SK-N-SH treated with all-trans-retinoic acid at 6 μM for 48 hours (cell line): Measurements from ENCODE around the gene KRT73.

ENCODE experiments used
- CSRNP3 ChIP-seq: fragments of 250-450 bp; sonication (Bioruptor Pico); IDR thresholded peaks from 2 replicates; pipeline ENCODE4 v1.5.1; 2021; ENCODE audit warnings: mild to moderate bottlenecking, moderate library complexity
- ISL1 ChIP-seq: fragments of 250-450 bp; sonication (Bioruptor Pico); IDR thresholded peaks from 2 replicates; pipeline ENCODE4 v2.1.2; 2022; ENCODE audit warnings: mild to moderate bottlenecking, moderate library complexity
- PATZ1 ChIP-seq: fragments of 250-450 bp; sonication (Bioruptor Pico); IDR thresholded peaks from 2 replicates; pipeline ENCODE4 v1.8.0; 2020; ENCODE audit warnings: mild to moderate bottlenecking, moderate library complexity, borderline replicate concordance
- RARB ChIP-seq: fragments of 250-450 bp; sonication (Bioruptor Pico); IDR thresholded peaks from 2 replicates; pipeline ENCODE4 v1.8.0; 2021; ENCODE audit warnings: mild to moderate bottlenecking, moderate library complexity
- TF ChIP-seq, protein P1 (sequence below): fragments of 250-450 bp; sonication (Bioruptor Pico); IDR thresholded peaks from 2 replicates; pipeline ENCODE4 v1.5.1; 2020; ENCODE audit warnings: low read depth, mild to moderate bottlenecking, moderate library complexity

- no peak for TF ChIP-seq ISL1
- no peak for TF ChIP-seq PATZ1 (CRISPR knock-in tag)
- TF ChIP-seq RARB (CRISPR knock-in tag) = no peak
- TF ChIP-seq, protein P1, sequence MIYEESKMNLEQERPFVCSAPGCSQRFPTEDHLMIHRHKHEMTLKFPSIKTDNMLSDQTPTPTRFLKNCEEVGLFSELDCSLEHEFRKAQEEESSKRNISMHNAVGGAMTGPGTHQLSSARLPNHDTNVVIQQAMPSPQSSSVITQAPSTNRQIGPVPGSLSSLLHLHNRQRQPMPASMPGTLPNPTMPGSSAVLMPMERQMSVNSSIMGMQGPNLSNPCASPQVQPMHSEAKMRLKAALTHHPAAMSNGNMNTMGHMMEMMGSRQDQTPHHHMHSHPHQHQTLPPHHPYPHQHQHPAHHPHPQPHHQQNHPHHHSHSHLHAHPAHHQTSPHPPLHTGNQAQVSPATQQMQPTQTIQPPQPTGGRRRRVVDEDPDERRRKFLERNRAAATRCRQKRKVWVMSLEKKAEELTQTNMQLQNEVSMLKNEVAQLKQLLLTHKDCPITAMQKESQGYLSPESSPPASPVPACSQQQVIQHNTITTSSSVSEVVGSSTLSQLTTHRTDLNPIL (CRISPR knock-in tag) = no peak
- TF ChIP-seq CSRNP3 (CRISPR knock-in tag) = no peak
Measured at GRCh38 chr12:52644078-52644415, 25.7 kb upstream of the KRT73 start.
